Fibroblast of lung (primary cell): Measurements from ENCODE around the gene SRRM3.

Experiments used
- CTCF ChIP-seq, 2 donors: IDR thresholded peaks in 1 of 2; conservative IDR thresholded peaks in 1 of 2; 1 replicate in 1 of 2; 2 replicates in 1 of 2; pipeline ENCODE4 v1.5.1; 2011 to 2012; ENCODE audit warnings: low read length in 2 of 2, control low read depth in 1 of 2, inconsistent platforms in 1 of 2, low read depth in 1 of 2, mild to moderate bottlenecking in 1 of 2
- EZH2 ChIP-seq: IDR thresholded peaks from 2 replicates; pipeline ENCODE4 v1.5.1; 2012; ENCODE audit warnings: low read length, control low read depth, mild to moderate bottlenecking; ENCODE audit errors: missing control alignments

DNA sequence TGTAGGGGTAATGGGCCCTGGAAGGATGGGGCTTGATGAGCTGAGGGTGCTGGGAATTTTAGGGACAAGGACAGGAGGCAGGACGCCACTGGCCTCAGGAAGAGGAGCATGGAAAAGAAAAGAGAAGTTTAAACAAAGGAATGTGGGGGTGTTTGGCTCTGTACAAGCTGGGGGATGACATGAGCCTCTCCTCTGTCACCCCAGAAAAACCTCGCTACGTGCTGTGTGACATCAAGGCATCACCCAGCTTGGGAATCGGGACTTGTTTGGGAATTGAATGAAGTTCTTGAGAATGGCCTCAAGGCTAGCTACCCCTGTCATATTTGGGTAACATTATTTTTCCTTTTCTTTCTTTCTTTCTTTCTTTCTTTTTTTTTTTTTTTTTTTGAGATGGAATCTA, 53.1 kb downstream of the SRRM3 start:
- TF ChIP-seq EZH2: no peak
- TF ChIP-seq CTCF (conservative IDR thresholded peaks at IDR 0.05 in 1 of 2, IDR thresholded peaks at IDR 0.05 in 1 of 2; ENCODE audit: low read depth in 1 of 2, low read length in 2 of 2): no peak
